NCI-H82 treated with DMSO at 0.1 percent for 48 hours (cell line): ENCODE measurements around the gene RNF168.
"Not testable (repeated sequence)": the region's sequence is repeated elsewhere in the genome, so short reads cannot be mapped to it uniquely, and the experiment has no call there.

ENCODE experiments used
- DNase-seq: peaks from one replicate; lab custom pipeline; 2025; ENCODE audit not compliant: unreplicated experiment; lab: John Stamatoyannopoulos, UW

The RNF168 gene

DNA sequence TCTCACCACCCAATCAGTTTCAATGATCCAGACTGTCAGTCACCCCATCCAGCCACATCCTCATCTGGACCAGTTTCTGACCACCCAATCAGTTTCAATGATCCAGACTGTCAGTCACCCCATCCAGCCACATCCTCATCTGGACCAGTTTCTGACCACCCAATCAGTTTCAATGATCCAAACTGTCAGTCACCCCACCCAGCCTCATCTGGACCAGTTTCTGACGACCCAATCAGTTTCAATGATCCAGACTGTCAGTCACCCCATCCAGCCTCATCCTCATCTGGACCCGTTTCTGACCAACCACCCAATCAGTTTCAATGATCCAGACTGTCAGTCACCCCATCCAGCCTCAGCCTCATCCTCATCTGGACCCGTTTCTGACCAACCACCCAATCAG, 33.4 kb downstream of the RNF168 start:
- DNase-seq = not testable (repeated sequence)

DNA sequence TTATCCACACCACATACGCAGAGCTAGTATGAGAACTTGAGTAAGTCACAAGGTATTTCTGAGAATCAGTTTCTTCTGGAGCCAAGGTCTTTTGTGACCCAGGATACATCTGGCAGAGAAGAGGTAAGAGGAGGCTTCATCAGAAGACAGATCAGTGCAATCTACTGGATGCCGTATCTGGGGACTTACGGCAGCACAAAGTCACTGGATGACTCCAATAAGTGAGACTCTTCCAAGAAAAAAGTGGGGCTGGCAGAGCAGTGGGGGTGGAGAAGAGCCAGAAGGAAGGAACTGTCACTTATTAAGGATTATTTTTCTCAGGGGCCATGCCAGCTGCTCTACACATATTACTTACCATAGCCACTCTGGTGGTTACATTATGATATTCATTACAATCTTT, 39.8 kb downstream of the RNF168 start:
- no peak for DNase-seq

DNA sequence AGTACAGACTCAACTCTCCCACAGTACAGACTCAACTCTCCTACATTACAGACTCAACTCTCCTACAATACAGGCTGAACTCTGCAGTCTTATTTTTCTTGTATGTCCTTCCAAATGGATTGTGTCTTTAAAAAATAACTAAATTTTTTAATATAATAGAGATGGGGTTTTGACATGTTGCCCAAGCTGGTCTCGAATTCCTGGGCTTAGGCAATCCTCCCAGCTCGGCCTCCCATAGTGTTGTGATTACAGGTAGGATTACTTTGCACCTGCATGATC, 40.2 kb downstream of the RNF168 start:
- no peak for DNase-seq

DNA sequence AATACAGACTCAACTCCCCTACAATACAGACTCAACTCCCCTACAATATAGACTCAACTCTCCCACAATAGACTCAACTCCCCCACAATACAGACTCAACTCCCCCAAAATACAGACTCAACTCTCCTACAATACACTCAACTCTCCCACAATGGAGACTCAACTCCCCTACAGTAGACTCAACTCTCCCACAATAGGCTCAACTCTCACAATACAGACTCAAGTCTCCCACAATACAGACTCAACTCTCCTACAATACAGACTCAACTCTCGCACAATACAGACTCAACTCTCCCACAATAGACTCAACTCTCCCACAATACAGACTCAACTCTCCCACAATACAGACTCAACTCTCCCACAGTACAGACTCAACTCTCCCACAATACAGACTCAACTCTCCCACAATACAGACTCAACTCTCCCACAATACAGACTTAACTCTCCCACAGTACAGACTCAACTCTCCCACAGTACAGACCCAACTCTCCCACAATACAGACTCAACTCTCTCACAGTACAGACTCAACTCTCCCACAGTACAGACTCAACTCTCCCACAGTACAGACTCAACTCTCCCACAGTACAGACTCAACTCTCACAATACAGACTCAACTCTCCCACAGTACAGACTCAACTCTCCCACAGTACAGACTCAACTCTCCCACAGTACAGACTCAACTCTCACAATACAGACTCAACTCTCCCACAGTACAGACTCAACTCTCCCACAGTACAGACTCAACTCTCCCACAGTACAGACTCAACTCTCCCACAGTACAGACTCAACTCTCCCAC, 40.7 kb downstream of the RNF168 start:
- DNase-seq = not testable (repeated sequence)

DNA sequence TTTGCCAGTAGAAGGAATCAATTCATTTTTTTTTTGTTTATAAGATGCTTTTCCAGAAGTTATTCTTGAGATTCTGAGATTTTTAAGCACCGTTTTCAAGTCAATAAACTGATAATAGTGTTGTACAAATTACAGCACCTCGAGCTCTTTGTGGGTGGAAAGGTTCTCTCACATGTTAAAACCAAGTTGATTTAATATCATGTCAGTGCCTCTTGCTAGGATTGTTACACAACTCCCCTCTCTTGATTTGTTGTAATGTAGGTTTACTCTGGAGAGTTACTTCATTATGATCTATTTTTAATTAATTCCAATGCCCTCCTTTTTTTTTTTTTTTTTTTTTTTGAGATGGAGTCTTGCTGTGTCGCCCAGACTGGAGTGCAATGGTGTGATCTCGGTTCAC, 45.5 kb downstream of the RNF168 start:
- DNase-seq = no peak

DNA sequence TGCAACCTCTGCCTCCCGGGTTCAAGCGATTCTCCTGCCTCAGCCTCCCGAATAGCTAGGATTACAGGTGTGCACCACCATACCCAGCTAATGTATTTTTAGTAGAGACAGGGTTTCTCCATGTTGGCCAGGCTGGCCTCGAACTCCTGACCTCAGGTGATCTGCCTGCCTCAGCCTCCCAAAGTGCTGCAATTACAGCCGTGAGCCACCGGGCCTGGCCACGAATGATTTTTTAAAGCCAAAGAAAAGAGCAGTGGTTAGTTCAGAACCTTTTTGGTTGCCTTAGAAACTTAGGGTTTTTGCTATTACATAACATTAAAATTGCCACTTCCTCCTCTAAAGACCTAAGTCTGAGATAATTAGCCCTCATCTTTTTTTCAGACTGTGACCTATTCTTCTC, 46.1 kb downstream of the RNF168 start:
- DNase-seq = not testable (repeated sequence)

DNA sequence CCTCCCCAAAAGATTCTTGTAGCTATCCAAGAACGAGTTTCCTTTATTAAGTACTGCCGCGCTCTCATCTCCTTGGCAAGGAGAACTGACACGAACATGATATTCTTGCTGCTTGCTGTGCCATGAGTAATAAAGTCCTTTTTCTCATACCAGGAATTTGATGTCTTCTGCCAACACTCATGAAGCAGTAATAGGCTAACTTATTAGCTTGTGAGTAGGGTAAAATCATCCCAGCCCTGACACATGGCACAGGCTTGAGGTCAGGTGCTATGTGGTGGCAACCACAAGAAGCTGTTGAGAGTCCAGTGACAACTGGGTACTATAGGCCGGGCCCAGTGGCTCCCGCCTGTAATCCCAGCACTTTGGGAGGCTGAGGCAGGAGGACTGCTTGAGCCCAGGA, 48.6 kb downstream of the RNF168 start:
- DNase-seq = no peak

DNA sequence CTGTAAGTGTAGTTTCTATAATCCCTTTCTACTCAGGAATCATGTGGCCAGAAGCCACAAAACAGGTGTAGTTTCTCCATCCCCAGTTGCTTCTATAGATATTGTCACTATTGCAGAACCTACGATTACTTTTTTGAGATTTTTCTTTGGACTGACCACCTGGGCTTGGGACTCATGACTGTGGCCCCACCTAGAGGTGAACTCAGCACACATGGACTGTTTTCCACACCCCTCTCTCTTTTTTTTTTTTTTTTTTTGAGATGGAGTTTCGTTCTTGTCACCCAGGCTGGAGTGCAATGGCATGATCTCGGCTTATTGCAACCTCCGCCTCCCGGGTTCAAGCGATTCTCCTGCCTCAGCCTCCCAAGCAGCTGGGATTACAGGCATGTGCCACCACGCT, 58.2 kb downstream of the RNF168 start:
- not testable (repeated sequence) for DNase-seq

DNA sequence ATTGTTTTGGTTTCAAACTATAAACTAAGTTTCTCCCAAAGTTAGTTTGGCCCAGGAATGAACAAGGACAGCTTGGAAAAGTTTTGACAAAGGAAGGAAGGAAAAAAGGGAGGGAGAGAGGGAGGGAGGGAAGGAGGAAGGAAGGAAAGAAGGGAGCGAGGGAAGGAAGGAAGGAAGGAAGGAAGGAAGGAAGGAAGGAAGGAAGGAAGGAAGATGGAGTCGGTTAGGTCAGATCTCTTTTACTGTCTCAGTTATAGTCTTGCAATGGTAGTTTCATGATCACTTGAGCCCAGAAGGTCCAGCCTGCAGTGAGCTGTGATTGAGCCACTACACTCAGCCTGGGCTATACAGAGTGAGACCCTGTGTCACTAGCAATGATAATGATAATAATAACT, 59.1 kb downstream of the RNF168 start:
- no peak for DNase-seq

DNA sequence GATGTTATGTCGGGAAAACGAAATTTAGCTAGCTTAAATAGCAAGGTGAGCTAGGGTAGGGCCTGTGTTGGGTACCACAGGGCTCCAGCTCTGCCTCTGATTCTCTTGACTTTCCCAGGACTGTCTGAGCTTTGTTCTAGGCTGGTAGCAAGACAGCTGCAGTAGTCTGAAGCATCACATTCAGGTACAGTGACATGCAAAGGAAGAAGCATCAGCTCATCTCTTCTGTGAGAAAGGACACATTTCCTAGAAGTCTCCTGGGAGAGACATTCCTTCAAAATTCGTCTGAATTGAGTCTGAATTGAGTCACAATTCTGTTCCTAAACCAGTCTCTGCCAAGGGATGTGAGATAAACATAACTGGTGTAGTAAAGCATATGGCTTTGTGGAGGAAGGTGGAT, 62.9 kb downstream of the RNF168 start:
- DNase-seq = no peak

DNA sequence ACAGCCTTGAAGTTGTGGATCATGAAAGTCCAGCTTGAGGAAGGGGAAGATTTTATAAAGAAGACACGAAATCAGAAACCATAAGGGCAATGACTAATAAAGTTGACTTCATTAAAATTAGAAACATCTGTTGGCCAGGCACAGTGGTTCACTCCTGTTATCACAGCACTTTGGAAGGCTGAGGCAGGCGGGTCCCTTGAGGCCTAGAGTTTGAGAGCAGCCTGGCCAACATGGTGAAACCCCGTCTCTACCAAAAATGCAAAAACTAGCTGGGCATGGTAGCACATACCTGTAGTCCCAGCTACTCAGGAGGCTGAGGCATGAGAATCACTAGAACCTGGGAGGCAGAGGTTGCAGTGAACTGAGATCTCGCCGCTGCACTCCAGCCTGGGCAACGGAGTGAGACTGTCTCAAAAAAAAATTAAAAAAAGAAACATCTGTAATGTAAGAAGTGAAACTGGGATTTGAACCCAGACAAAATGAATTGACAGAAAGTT, 63.5 kb downstream of the RNF168 start:
- DNase-seq = no peak

DNA sequence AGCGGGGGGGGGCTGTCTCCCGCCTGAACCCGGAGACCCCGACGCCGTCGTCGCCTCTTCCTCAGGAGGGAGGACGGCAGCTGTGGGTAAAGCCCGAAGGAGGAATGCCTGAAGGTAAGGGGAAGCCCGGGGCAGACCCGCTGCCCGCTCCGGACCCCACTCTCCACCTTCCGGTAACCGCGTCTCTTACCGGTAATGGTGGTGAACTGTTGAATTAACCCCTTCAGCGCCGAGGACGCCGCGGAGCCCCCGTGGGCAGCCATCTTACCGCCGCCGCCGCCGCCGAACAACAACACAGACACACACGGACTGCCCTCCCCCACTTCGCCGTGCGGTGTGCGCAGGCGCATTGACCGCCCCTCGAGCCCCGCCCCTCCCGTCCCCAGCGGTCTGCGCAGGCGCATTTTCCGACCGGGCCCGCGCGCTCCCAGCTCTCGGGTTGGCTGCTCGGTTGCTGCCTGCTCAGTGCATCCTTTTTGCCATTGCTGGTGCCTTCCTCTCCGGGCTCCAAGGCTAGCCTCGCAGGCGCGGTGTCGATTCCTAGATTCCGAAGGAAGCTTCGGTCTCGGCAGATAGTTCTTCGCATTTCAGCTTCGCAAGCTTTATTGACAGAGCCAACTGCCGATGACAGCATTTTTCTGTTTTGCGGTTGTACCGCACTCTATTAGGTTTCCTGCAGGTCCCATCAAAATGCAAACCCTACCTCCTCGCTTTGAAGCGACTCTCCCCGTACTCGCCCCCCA, 71.3 kb downstream of the RNF168 start, which contains the start of gene UBXN7:
Gene UBXN7 (minus strand): TSS at position 291 of the 743 bp plus-strand sequence. CDS start 28 bp downstream, at position 263.
- peak; percentile 95 for DNase-seq

DNA sequence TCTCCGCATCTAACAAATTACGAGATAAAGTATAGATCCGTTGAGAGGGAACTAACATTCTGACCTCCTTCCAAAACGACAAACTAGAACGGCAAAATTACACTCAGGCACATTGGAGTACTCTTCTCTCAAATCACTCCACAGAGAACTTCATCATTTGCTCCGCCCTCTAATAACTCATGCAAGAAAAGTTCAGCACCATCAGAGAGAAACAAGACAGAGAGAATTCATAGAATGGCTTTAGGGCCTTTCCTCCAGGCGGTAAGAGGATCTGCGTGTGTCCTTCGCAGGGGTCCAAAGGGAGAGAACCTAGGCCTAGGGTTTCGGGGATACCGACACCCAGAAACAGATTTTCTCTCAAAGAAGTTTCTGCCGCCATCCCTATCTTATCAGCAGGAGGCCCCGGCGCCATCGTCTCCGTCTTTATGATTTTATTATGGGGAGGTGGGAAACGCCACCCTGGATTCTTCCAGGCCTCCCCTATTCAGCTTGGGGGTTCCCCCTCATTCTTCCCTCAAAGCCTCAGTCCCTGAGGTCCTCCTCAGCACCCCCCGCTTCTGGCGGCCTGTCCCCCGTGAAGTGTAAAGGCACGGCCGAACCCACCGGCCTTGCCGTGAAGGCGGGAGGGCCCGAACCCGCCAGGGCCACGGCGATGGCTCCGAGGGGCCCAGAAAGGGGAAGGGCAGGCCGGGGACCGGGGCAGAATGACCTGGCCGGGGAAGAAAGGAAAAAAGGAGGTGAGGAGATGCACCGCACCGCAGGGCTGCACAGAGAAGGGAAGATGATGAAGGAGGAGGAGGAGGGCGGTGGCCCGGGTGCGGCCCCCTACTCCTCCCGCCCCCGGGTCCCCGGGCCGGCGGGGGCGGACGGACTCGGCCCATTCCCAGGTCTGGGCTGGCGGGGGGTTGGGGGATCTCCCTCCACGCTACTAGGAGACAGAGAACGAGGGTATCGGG, 72.1 kb downstream of the RNF168 start:
- DNase-seq = peak; percentile 21

DNA sequence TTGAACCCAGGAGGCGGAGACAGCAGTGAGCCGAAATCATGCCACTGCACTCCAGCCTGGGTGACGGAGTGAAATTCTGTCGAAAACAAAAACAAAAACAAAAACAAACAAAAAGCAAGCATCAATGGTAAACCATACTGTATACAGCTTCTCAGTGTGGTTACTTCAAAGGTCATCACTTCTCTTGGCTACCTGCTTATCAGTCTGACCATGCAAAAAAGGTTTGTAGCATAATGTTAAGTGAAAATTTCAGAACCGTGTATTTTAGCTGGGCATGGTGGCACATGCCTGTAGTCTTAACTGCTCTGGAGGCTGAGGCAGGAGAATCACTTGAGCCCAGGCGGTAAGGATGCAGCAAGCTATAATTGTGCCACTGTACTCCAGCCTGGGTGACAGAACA, 75.5 kb downstream of the RNF168 start:
- DNase-seq = no peak

DNA sequence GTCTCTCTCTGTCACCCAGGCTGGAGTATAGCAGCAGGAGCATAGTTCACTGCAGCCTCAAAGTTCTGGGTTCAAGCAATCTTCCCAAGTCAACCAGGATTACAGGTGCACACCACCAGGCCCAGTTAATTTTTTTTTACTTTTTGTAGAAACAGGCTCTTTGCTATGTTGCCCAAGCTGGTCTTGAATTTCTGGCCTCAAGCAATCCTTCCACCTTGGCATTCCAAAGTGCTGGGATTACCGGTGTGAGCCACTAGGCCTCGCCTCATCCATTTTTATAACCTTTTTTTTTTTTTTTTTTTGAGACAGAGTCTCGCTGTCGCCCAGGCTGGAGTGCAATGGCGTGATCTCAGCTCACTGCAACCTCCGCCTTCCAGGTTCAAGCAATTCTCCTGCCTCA, 79.1 kb downstream of the RNF168 start:
- DNase-seq = not testable (repeated sequence)

DNA sequence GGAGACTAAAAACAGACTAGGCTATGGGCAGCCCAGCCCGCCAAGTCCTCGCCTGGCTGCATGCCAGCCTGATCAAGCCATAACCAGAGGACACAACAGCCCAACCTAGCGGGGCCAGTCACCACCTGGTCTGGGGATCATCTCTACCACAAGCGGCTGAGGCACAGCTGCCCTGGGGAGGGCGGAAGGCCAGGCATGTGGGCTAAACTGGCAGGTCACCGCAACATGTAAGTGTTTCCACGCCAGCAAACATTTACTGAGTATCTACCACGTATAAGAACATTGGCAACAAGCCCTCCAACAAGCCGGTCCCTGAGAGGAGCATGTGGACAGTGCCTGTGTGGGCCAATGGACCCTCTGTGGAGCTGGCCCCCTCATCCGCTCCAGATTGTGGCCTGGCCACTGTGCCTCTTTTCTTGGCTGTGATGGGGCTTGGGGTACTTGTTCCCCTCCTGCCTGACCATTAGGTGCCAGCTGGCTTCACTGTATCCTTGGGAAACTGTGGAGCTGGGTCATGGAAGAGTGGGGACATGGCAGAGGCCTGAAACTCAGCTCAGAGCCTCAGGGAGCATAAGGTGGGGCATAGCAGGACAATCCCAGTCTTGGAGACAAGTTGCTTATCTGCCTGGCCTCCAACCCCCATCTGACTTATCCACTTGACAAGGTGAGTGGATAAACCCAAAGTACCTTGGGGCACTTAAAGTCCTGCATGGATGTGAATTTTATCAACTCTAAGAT, 80.4 kb downstream of the RNF168 start:
- peak; percentile 42 for DNase-seq

DNA sequence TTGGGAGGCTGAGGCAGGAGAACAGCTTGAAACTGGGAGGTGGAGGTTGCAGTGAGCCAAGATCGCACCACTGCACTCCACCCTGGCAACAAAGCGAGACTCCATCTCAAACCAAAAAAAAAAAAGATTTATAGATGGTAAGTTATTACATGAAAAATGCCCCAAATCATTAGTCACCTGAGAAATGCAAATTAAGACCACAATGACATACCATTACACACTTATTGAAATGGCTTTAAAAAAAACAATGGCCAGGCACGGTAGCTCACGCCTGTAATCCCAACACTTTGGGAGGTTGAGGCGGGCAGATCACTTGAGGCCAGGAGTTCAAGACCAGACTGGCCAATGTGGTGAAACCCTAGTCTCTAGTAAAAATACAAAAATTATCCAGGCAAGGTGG, 81.9 kb downstream of the RNF168 start:
- not testable (repeated sequence) for DNase-seq

DNA sequence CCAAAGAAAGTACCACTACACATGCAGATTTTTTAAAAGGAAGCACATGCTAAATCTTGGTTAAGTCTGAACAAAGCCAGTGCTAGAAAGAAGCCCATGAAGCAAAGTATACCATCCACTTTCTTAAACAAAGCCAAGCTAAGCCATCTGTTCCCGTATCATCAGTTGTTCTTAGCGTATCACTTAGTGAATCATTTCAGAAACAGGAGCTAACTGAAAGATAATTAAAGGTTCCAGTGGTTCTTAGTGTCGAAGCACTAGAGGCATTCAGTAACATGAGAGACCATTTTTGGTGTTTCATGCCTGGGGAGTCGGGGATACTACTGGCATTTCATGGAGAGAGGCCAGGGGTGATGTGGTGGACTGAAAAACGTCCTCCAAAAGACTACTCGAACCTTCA, 84.2 kb downstream of the RNF168 start:
- DNase-seq = no peak
